Kidney epithelial cell (primary cell): ENCODE measurements around the gene HNF1A. TPM values are rescaled to one million over a fixed set of nuclear protein-coding genes. Genes with fewer than 3 reads are reported as not detected.
A peak's percentile ranks its signal among the peaks of the same experiment; 100 is the strongest.

ENCODE experiments used
- DNase-seq: peaks from one replicate; pipeline ENCODE4 v3.0.0-alpha.2; 2010; ENCODE audit warnings: low read depth
- H3K27me3 ChIP-seq: 2 replicates; pipeline ENCODE4 v1.6.0; 2011; ENCODE audit warnings: low read length; ENCODE audit not compliant: control insufficient read depth, insufficient read depth
- H3K36me3 ChIP-seq: 2 replicates; pipeline ENCODE4 v1.5.1; 2011; ENCODE audit warnings: low read length; ENCODE audit not compliant: control insufficient read depth, insufficient read depth
- H3K4me3 ChIP-seq: 2 replicates; pipeline ENCODE4 v1.5.1; 2011; ENCODE audit warnings: low read depth, mild to moderate bottlenecking, control low read depth, low read length
- total RNA-seq: library from RNA; depleted of rRNA; stranded (reverse); fragments of >200 nt; gene quantifications from 2 replicates; pipeline ENCODE4 v1.2.3, GENCODE V29; 2015
- TF ChIP-seq, protein P1 (sequence below): IDR thresholded peaks from 2 replicates; pipeline ENCODE4 v1.5.1; 2011; ENCODE audit warnings: mild to moderate bottlenecking, moderate library complexity, low read length, control low read depth, inconsistent platforms; ENCODE audit not compliant: insufficient read depth, poor library complexity, severe bottlenecking

HNF1A gene
- total RNA-seq, 1 donor from 2014 or later = 0.25 TPM

DNA sequence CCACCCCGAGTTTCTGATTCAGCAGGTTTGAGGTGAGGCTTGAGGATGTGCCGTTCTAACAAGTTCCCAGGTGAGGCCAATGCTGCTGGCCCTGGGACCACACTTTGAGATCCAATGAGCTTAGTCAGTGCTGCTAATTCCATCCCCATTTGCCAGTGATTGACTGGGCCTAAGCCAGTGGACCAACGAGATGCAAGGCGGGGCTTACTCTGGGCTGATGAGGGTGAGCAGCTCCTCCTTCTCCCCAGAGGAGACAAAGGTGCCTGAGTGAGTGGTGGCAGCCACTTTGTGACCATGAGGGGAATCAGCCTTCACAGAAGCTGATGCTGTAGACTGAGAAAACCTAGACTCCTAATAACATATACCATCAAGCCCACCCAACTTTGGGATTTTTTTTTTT is 23.1 kb upstream of the HNF1A start:
- no peaks in the 10 kb centered on the region for H3K27me3 ChIP-seq
- DNase-seq = no peak
- TF ChIP-seq, protein P1, sequence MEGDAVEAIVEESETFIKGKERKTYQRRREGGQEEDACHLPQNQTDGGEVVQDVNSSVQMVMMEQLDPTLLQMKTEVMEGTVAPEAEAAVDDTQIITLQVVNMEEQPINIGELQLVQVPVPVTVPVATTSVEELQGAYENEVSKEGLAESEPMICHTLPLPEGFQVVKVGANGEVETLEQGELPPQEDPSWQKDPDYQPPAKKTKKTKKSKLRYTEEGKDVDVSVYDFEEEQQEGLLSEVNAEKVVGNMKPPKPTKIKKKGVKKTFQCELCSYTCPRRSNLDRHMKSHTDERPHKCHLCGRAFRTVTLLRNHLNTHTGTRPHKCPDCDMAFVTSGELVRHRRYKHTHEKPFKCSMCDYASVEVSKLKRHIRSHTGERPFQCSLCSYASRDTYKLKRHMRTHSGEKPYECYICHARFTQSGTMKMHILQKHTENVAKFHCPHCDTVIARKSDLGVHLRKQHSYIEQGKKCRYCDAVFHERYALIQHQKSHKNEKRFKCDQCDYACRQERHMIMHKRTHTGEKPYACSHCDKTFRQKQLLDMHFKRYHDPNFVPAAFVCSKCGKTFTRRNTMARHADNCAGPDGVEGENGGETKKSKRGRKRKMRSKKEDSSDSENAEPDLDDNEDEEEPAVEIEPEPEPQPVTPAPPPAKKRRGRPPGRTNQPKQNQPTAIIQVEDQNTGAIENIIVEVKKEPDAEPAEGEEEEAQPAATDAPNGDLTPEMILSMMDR = no peak

DNA sequence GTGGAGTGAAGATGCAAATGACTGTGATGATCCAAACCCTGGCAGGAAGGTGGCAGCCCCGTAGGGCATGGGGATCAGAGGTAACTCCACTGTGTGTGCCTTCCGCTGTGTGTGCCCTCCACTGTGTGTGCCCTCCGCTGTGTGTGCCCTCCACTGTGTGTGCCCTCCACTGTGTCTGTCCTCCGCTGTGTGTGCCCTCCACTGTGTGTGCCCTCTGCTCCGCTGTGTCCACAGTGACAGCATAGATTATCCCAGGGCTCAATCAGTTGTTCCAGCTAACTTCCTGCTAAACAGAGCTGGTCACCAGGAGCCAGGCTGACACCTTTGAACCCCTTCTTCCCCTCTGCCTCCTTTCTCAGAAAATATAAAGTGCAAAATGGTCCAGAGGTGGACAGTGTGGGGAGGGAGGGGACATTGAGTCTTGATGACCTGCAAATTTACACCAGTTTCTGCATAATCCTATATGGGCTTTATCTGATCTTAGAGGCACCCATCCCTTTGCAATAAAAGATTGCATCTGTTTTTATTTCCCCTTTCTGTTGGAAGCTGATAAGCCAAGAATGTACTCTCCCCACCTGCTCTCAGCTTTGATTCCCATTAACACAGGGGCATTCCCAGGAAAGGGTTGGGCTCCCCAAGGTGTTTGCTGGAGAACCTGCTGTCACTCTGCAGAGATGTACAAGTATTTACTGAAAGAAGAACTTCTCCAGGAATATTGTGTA is 21.6 kb upstream of the HNF1A start:
- Histone ChIP-seq H3K36me3 (no peaks in the 10 kb centered on the region), H3K4me3 (no peak overlapping the region), H3K27me3 (no peaks in the 10 kb centered on the region)
- no peak for DNase-seq
- TF ChIP-seq, protein P1 = no peak

More for the DNA sequence above, 23.1 kb upstream of the HNF1A start:
- no peak overlapping the region for H3K4me3 ChIP-seq
- no peaks in the 10 kb centered on the region for H3K36me3 ChIP-seq

DNA sequence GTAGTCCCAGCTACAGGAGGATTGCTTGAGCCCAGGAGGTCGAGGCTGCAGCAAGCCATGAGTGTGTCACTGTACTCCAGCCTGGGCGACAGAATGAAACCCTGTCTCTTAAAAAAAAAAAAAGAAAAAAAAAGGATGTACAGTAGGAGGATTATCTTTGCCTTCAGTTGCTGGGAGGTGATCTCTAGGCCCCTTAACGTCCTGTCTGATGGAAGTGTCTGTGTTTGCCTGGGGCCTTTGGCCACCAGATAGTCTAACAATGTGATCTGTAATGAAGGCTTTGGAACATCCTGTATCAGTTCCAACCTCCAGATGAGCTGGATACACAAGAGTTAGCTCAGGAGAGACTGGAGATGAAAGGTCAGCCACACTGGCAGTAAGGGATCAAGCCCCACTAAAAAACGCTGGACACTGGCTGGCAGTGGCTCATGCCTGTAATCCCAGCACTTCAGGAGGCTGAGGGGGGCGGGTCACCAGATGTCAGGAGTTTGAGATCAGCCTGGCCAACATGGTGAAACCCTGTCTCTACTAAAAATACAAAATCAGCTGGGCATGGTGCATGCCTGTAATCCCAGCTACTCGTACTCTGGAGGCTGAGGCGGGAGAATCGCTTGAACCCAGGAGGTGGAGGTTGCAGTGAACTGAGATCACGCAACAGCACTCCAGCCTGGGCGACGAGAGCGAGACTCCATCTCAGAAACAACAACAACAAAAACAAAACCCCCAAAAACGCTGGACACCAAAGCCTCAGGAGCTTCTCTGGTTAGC is 19.0 kb upstream of the HNF1A start:
- no peak for DNase-seq
- Histone ChIP-seq H3K36me3 (no peaks in the 10 kb centered on the region), H3K4me3 (no peak overlapping the region), H3K27me3 (no peaks in the 10 kb centered on the region)
- TF ChIP-seq, protein P1 = no peak

DNA sequence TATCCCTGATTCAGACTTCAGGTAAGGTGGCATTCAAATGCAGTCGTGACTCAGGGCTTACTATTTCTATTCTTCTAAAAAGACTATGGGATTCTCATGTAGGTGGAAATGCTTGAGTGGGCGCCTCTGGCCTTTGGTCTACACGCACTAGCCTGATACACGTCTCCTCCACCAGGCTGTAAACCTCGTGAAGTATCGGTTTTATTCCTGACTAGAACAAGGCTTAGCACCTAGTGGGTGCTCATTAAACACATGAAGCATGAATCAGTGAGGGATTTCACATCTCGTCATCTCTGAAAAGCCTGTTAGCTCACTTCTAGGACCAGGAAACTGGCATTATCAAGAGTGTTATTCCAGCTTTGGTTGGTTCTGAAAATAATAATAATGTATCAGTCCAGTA is 17.7 kb upstream of the HNF1A start:
- Histone ChIP-seq H3K36me3 (no peaks in the 10 kb centered on the region), H3K4me3 (no peak overlapping the region), H3K27me3 (no peaks in the 10 kb centered on the region)
- TF ChIP-seq, protein P1 = no peak
- peak; percentile 44 for DNase-seq

GRCh38 chr12:120961604-120962531 is 16.5 kb upstream of the HNF1A start:
- H3K4me3 ChIP-seq = no peak overlapping the region
- DNase-seq = no peak
- H3K36me3 ChIP-seq = no peaks in the 10 kb centered on the region

More at GRCh38 chr12:120961604-120962531, 16.5 kb upstream of the HNF1A start:
- TF ChIP-seq, protein P1 = no peak
- no peaks in the 10 kb centered on the region for H3K27me3 ChIP-seq
